HCT116 (cell line): Measurements from ENCODE around the gene FXYD1. TPM values are rescaled to one million over a fixed set of nuclear protein-coding genes. Genes with fewer than 3 reads are reported as not detected.

Source experiments
- ATAC-seq: fragments of 200-7000 bp; cut with Tn5 transposase; 2 replicates; pipeline ENCODE4 v1.9.1; 2020; ENCODE audit warnings: mild to moderate bottlenecking, moderate library complexity
- BruUV-seq: library from RNA; stranded (reverse); fragments of 400-500 nt; replicated peaks from 2 replicates; lab custom pipeline; 2021; lab: Mats Ljungman, UMichigan
- CTCF ChIA-PET: fragments of 300-600 bp; sonication (Branson Sonifier 250); formaldehyde crosslinking; loops from one replicate; lab custom pipeline; 2021; ENCODE audit warnings: antibody characterized with exemption; lab: Charles Lee
- POLR2A ChIA-PET: fragments of 300-600, 350-600 bp; sonication (Branson Sonifier 250); formaldehyde crosslinking; loops from one replicate; lab custom pipeline; 2021; ENCODE audit warnings: antibody characterized with exemption; lab: Charles Lee
- RAD21 ChIA-PET, 2 experiments: fragments of 300-600 bp; sonication (Branson Sonifier 250); formaldehyde crosslinking; loops; one replicate each; lab custom pipeline; 2023; ENCODE audit warnings: low total read pairs in 2 of 2; ENCODE audit not compliant: uncharacterized antibody in 2 of 2, unreplicated experiment in 2 of 2, low non-redundant PET in 1 of 2; lab: Charles Lee
- DNase-seq: peaks from one replicate; pipeline ENCODE4 v3.0.0-alpha.2; 2010; ENCODE audit warnings: low read depth, low spot score
- H2AFZ ChIP-seq: fragments of 200-600 bp; shearing (Covaris generic), sonication (generic); 2 replicates; pipeline ENCODE4 v1.6.1; 2017; ENCODE audit warnings: low read depth, mixed run types, mixed read lengths, antibody characterized with exemption, low read length; ENCODE audit not compliant: poor library complexity, severe bottlenecking
- H3K27ac ChIP-seq: 2 replicates; pipeline ENCODE4 v1.5.1; 2012; ENCODE audit warnings: low read depth, low read length
- H3K27me3 ChIP-seq: fragments of 200-600 bp; sonication (generic); 2 replicates; pipeline ENCODE4 v1.6.1; 2016; ENCODE audit warnings: mixed run types, low read length, mixed read lengths; ENCODE audit not compliant: insufficient read depth
- H3K36me3 ChIP-seq, 2 experiments: fragments of 200-500 bp in 1 of 2; fragments of 200-600 bp in 1 of 2; sonication (Bioruptor generic) in 1 of 2; sonication (generic) in 1 of 2; 2 replicates each; pipeline versions ENCODE4 v1.5.1 to v1.6.1; 2014 to 2016; ENCODE audit warnings: low read length in 2 of 2, inconsistent platforms in 1 of 2, mixed read lengths in 1 of 2, mixed run types in 1 of 2; ENCODE audit not compliant: insufficient read depth in 2 of 2, control insufficient read depth in 1 of 2
- H3K4me1 ChIP-seq, 2 experiments: fragments of 200-600 bp in 1 of 2; sonication (generic) in 1 of 2; 2 replicates each; pipeline versions ENCODE4 v1.5.1 to v1.6.1; 2012 to 2017; ENCODE audit warnings: low read length in 2 of 2, inconsistent platforms in 1 of 2, mild to moderate bottlenecking in 1 of 2, mixed read lengths in 1 of 2, mixed run types in 1 of 2, moderate library complexity in 1 of 2; ENCODE audit not compliant: insufficient read depth in 2 of 2, control insufficient read depth in 1 of 2
- H3K4me2 ChIP-seq: fragments of 200-600 bp; sonication (generic); 2 replicates; pipeline ENCODE4 v1.6.1; 2017; ENCODE audit warnings: mixed run types, low read length, mixed read lengths
- H3K4me3 ChIP-seq, 2 experiments: fragments of 200-600 bp in 1 of 2; sonication (generic) in 1 of 2; replicated peaks in 1 of 2; 2 replicates each; pipeline ENCODE4 v1.5.1; 2011 to 2016; ENCODE audit warnings: low read length in 2 of 2, control low read depth in 1 of 2, low read depth in 1 of 2, mild to moderate bottlenecking in 1 of 2, mixed read lengths in 1 of 2, mixed run types in 1 of 2
- H3K79me2 ChIP-seq: fragments of 200-600 bp; sonication (generic); 2 replicates; pipeline ENCODE4 v1.6.1; 2017; ENCODE audit warnings: mild to moderate bottlenecking, mixed run types, low read length, moderate library complexity, mixed read lengths; ENCODE audit not compliant: insufficient read depth
- H3K9ac ChIP-seq: fragments of 200-600 bp; sonication (generic); 2 replicates; pipeline ENCODE4 v1.6.1; 2016; ENCODE audit warnings: low read length, mixed read lengths
- H3K9me2 ChIP-seq: fragments of 200-600 bp; sonication (generic), shearing (Covaris generic); 2 replicates; pipeline ENCODE4 v1.6.1; 2017; ENCODE audit warnings: mixed run types, mild to moderate bottlenecking, moderate library complexity; ENCODE audit not compliant: insufficient read depth
- H3K9me3 ChIP-seq, 2 experiments: fragments of 200-500 bp in 1 of 2; fragments of 200-600 bp in 1 of 2; sonication (Bioruptor generic) in 1 of 2; sonication (generic) in 1 of 2; 2 replicates each; pipeline ENCODE4 v1.6.1; 2014 to 2017; ENCODE audit warnings: low read length in 2 of 2, mixed read lengths in 2 of 2, inconsistent platforms in 1 of 2, low read depth in 1 of 2, mild to moderate bottlenecking in 1 of 2, mixed run types in 1 of 2, moderate library complexity in 1 of 2; ENCODE audit not compliant: control insufficient read depth in 1 of 2, insufficient read depth in 1 of 2
- H4K20me1 ChIP-seq: fragments of 200-600 bp; sonication (generic), shearing (Covaris generic); 2 replicates; pipeline ENCODE4 v1.6.1; 2017; ENCODE audit warnings: mixed run types, mild to moderate bottlenecking, moderate library complexity; ENCODE audit not compliant: insufficient read depth
- ATF3 ChIP-seq: IDR thresholded peaks from 2 replicates; pipeline ENCODE4 v1.6.1; 2012
- CBX3 ChIP-seq: IDR thresholded peaks from 2 replicates; pipeline ENCODE4 v1.6.1; 2012; ENCODE audit warnings: low read depth
- CTCF ChIP-seq, 3 experiments: fragments of 200-600 bp in 1 of 3; sonication (generic) in 1 of 3; IDR thresholded peaks in 2 of 3; conservative IDR thresholded peaks in 1 of 3; 2 replicates each; pipeline ENCODE4 v1.5.1; 2012 to 2017; ENCODE audit warnings: low read depth in 2 of 3, low read length in 2 of 3, antibody characterized with exemption in 1 of 3, borderline replicate concordance in 1 of 3, control low read depth in 1 of 3, mild to moderate bottlenecking in 1 of 3, mixed read lengths in 1 of 3, mixed run types in 1 of 3, moderate library complexity in 1 of 3; ENCODE audit not compliant: insufficient read depth in 1 of 3
- EGR1 ChIP-seq: IDR thresholded peaks from 2 replicates; pipeline ENCODE4 v1.6.1; 2012; ENCODE audit warnings: low read depth
- ELF1 ChIP-seq: IDR thresholded peaks from 2 replicates; pipeline ENCODE4 v1.6.1; 2012; ENCODE audit warnings: low read depth, borderline replicate concordance
- EZH2 ChIP-seq: fragments of 200-600 bp; sonication (generic); IDR thresholded peaks from 2 replicates; pipeline ENCODE4 v1.6.1; 2017; ENCODE audit warnings: antibody characterized with exemption, mixed run types
- EZH2phosphoT487 ChIP-seq: fragments of 200-600 bp; IDR thresholded peaks from 2 replicates; pipeline ENCODE4 v1.6.1; 2018; ENCODE audit warnings: antibody characterized with exemption, borderline replicate concordance
- FOSL1 ChIP-seq: IDR thresholded peaks from 2 replicates; pipeline ENCODE4 v1.6.1; 2012; ENCODE audit warnings: low read depth
- POLR2A ChIP-seq: IDR thresholded peaks from 2 replicates; pipeline ENCODE4 v1.7.0; 2011; ENCODE audit warnings: borderline replicate concordance; ENCODE audit not compliant: insufficient read depth, insufficient read length; ENCODE audit errors: extremely low read depth
- SP1 ChIP-seq: IDR thresholded peaks from 2 replicates; pipeline ENCODE4 v1.6.1; 2012; ENCODE audit warnings: low read depth
- TCF7L2 ChIP-seq: IDR thresholded peaks from 2 replicates; pipeline ENCODE4 v1.7.0; 2011; ENCODE audit warnings: borderline replicate concordance, inconsistent platforms; ENCODE audit not compliant: insufficient read depth, insufficient read length; ENCODE audit errors: extremely low read depth
- YY1 ChIP-seq: IDR thresholded peaks from 2 replicates; pipeline ENCODE4 v1.6.1; 2011; ENCODE audit warnings: low read length, low read depth, moderate library complexity, mild to moderate bottlenecking; ENCODE audit not compliant: insufficient replicate concordance; ENCODE audit errors: extremely low read depth
- ZFX ChIP-seq: fragments of 450-650 bp; IDR thresholded peaks from 2 replicates; pipeline ENCODE4 v1.6.1; 2017
- ZNF274 ChIP-seq: fragments of 200-500 bp; sonication (Bioruptor generic); IDR thresholded peaks from 2 replicates; pipeline ENCODE4 v1.6.1; 2014; ENCODE audit warnings: mild to moderate bottlenecking, low read depth, low read length, inconsistent platforms
- intact Hi-C: fragments of 100-400 bp; cut with micrococcal nuclease; formaldehyde crosslinking; loops from 2 replicates; pipeline ENCODE4 v1.10.0; 2022
- total RNA-seq: library from RNA; stranded (reverse); gene quantifications from one replicate; pipeline ENCODE4 v1.2.1, GENCODE V29; 2021; ENCODE audit not compliant: unreplicated experiment
- TF ChIP-seq, protein P1 (sequence below): IDR thresholded peaks from 2 replicates; pipeline ENCODE4 v1.6.1; 2012; ENCODE audit warnings: low read depth
- TF ChIP-seq, protein P2 (sequence below): IDR thresholded peaks from 2 replicates; pipeline ENCODE4 v1.6.1; 2011; ENCODE audit warnings: mild to moderate bottlenecking, low read length, moderate library complexity; ENCODE audit not compliant: insufficient replicate concordance; ENCODE audit errors: extremely low read depth

The FXYD1 gene
- total RNA-seq, 1 experiment from 2014 or later = 7.8 TPM

- ChIA-PET CTCF (no interaction called here), RAD21 (no interaction called here), POLR2A (no interaction called here)
- Histone ChIP-seq H3K79me2 (peaks cover 12% of the 10 kb centered on the region; the same call in 1 of the 2 replicates), H3K9me3 (no peaks in the 10 kb centered on the region), H3K27ac (no peak overlapping the region), H3K9ac (no peak overlapping the region), H3K4me3 (no peak overlapping the region), H3K4me2 (no peak overlapping the region)
- DNase-seq = no peak
- TF ChIP-seq, protein P1, sequence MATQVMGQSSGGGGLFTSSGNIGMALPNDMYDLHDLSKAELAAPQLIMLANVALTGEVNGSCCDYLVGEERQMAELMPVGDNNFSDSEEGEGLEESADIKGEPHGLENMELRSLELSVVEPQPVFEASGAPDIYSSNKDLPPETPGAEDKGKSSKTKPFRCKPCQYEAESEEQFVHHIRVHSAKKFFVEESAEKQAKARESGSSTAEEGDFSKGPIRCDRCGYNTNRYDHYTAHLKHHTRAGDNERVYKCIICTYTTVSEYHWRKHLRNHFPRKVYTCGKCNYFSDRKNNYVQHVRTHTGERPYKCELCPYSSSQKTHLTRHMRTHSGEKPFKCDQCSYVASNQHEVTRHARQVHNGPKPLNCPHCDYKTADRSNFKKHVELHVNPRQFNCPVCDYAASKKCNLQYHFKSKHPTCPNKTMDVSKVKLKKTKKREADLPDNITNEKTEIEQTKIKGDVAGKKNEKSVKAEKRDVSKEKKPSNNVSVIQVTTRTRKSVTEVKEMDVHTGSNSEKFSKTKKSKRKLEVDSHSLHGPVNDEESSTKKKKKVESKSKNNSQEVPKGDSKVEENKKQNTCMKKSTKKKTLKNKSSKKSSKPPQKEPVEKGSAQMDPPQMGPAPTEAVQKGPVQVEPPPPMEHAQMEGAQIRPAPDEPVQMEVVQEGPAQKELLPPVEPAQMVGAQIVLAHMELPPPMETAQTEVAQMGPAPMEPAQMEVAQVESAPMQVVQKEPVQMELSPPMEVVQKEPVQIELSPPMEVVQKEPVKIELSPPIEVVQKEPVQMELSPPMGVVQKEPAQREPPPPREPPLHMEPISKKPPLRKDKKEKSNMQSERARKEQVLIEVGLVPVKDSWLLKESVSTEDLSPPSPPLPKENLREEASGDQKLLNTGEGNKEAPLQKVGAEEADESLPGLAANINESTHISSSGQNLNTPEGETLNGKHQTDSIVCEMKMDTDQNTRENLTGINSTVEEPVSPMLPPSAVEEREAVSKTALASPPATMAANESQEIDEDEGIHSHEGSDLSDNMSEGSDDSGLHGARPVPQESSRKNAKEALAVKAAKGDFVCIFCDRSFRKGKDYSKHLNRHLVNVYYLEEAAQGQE = no peak
- TF ChIP-seq POLR2A (no peak), CTCF (IDR thresholded peaks at IDR 0.05 in 2 of 3, conservative IDR thresholded peaks at IDR 0.05 in 1 of 3; ENCODE audit: borderline replicate concordance in 1 of 3, insufficient read depth in 1 of 3, low read depth in 2 of 3, low read length in 2 of 3) (no peak), TCF7L2 (no peak), EZH2 (no peak), ATF3 (no peak), FOSL1 (no peak), ZFX (no peak), EZH2phosphoT487 (no peak), YY1 (no peak), EGR1 (no peak), CBX3 (no peak), ZNF274 (no peak), SP1 (no peak), ELF1 (no peak)
- TF ChIP-seq, protein P2, sequence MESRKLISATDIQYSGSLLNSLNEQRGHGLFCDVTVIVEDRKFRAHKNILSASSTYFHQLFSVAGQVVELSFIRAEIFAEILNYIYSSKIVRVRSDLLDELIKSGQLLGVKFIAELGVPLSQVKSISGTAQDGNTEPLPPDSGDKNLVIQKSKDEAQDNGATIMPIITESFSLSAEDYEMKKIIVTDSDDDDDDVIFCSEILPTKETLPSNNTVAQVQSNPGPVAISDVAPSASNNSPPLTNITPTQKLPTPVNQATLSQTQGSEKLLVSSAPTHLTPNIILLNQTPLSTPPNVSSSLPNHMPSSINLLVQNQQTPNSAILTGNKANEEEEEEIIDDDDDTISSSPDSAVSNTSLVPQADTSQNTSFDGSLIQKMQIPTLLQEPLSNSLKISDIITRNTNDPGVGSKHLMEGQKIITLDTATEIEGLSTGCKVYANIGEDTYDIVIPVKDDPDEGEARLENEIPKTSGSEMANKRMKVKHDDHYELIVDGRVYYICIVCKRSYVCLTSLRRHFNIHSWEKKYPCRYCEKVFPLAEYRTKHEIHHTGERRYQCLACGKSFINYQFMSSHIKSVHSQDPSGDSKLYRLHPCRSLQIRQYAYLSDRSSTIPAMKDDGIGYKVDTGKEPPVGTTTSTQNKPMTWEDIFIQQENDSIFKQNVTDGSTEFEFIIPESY = no peak
- TF ChIP-seq, all 23 proteins: peak for 0
- Histone ChIP-seq H3K36me3 (no peaks in the 10 kb centered on the region), H4K20me1 (no peaks in the 10 kb centered on the region), H3K9me2 (no peaks in the 10 kb centered on the region), H3K4me1 (peaks cover 9 to 32% of the 10 kb centered on the region in 2 experiments), H2AFZ (no peak overlapping the region), H3K27me3 (no peaks in the 10 kb centered on the region)
- intact Hi-C loops = no loop called here
- no TSS peak for BruUV-seq
- no peak for ATAC-seq
These were observed 11.8 kb downstream of the FXYD1 start for GRCh38 chr19:35150445-35150844.
